ENCODE measurements around the gene ADAM23.

The ADAM23 gene

GRCh38 chr2:206433190-206433589, 10.1 kb upstream of the ADAM23 start:
- TF ChIP-seq EZH2phosphoT487 (IDR thresholded peaks at IDR 0.05; ENCODE audit: borderline replicate concordance, low read length), result no peak
- no peak for TF ChIP-seq CTCF (IDR thresholded peaks at IDR 0.05; ENCODE audit: low read depth, low read length, poor library complexity, severe bottlenecking)
- no peaks in the 10 kb centered on the region for H3K9me2 ChIP-seq (replicated peaks; ENCODE audit: control insufficient read depth, low read length)

GRCh38 chr2:206433686-206434085, 9.6 kb upstream of the ADAM23 start:
- peaks cover under 1% of the 10 kb centered on the region; the same call in 1 of the 2 replicates for H3K27me3 ChIP-seq (ENCODE audit: control insufficient read depth, low read length)
- no peaks in the 10 kb centered on the region for H3K36me3 ChIP-seq (ENCODE audit: control insufficient read depth, low read length)
- no peaks in the 10 kb centered on the region for H3K9me2 ChIP-seq (replicated peaks; ENCODE audit: control insufficient read depth, low read length)
- no peak overlapping the region for H3K4me3 ChIP-seq (ENCODE audit: low read length)
- H3K4me1 ChIP-seq (ENCODE audit: control insufficient read depth, low read length), result no peaks in the 10 kb centered on the region
- no peaks in the 10 kb centered on the region for H4K20me1 ChIP-seq (ENCODE audit: control insufficient read depth, insufficient read depth, low read depth, low read length)
- H3K9me3 ChIP-seq (ENCODE audit: control insufficient read depth, insufficient read depth, low read length), result no peaks in the 10 kb centered on the region
- H3K27ac ChIP-seq (ENCODE audit: low read depth, low read length), result no peak overlapping the region
- TF ChIP-seq CTCF (IDR thresholded peaks at IDR 0.05; ENCODE audit: low read depth, low read length, poor library complexity, severe bottlenecking) (no peak), EZH2phosphoT487 (IDR thresholded peaks at IDR 0.05; ENCODE audit: borderline replicate concordance, low read length) (no peak)
- H3F3A ChIP-seq (ENCODE audit: control insufficient read depth, insufficient read depth), result no peaks in the 10 kb centered on the region
- H3K4me2 ChIP-seq (ENCODE audit: low read length), result no peak overlapping the region
- H3K79me2 ChIP-seq (ENCODE audit: control insufficient read depth, low read length), result no peaks in the 10 kb centered on the region

More at GRCh38 chr2:206433190-206433589, 10.1 kb upstream of the ADAM23 start:
- Histone ChIP-seq H3K9me3 (ENCODE audit: control insufficient read depth, insufficient read depth, low read length) (no peaks in the 10 kb centered on the region), H3K27me3 (ENCODE audit: control insufficient read depth, low read length) (no peaks in the 10 kb centered on the region; the same call in 1 of the 2 replicates), H3K4me2 (ENCODE audit: low read length) (no peak overlapping the region), H3F3A (ENCODE audit: control insufficient read depth, insufficient read depth) (no peaks in the 10 kb centered on the region), H3K4me3 (ENCODE audit: low read length) (no peak overlapping the region), H3K27ac (ENCODE audit: low read depth, low read length) (no peak overlapping the region), H3K36me3 (ENCODE audit: control insufficient read depth, low read length) (no peaks in the 10 kb centered on the region), H3K79me2 (ENCODE audit: control insufficient read depth, low read length) (no peaks in the 10 kb centered on the region), H3K4me1 (ENCODE audit: control insufficient read depth, low read length) (no peaks in the 10 kb centered on the region), H4K20me1 (ENCODE audit: control insufficient read depth, insufficient read depth, low read depth, low read length) (no peaks in the 10 kb centered on the region)

GRCh38 chr2:206435742-206436141, 7.6 kb upstream of the ADAM23 start:
- TF ChIP-seq EZH2phosphoT487 (IDR thresholded peaks at IDR 0.05; ENCODE audit: borderline replicate concordance, low read length) (no peak), CTCF (IDR thresholded peaks at IDR 0.05; ENCODE audit: low read depth, low read length, poor library complexity, severe bottlenecking) (no peak)
- no peaks in the 10 kb centered on the region for H3K9me3 ChIP-seq (ENCODE audit: control insufficient read depth, insufficient read depth, low read length)

More at GRCh38 chr2:206435742-206436141, 7.6 kb upstream of the ADAM23 start:
- Histone ChIP-seq H3F3A (ENCODE audit: control insufficient read depth, insufficient read depth) (no peaks in the 10 kb centered on the region), H3K4me2 (ENCODE audit: low read length) (no peak overlapping the region), H3K27ac (ENCODE audit: low read depth, low read length) (no peak overlapping the region), H3K4me1 (ENCODE audit: control insufficient read depth, low read length) (no peaks in the 10 kb centered on the region), H3K9me2 (replicated peaks; ENCODE audit: control insufficient read depth, low read length) (no peaks in the 10 kb centered on the region), H3K27me3 (ENCODE audit: control insufficient read depth, low read length) (peaks cover 8% of the 10 kb centered on the region), H3K79me2 (ENCODE audit: control insufficient read depth, low read length) (no peaks in the 10 kb centered on the region), H3K36me3 (ENCODE audit: control insufficient read depth, low read length) (no peaks in the 10 kb centered on the region), H3K4me3 (ENCODE audit: low read length) (no peak overlapping the region), H4K20me1 (ENCODE audit: control insufficient read depth, insufficient read depth, low read depth, low read length) (no peaks in the 10 kb centered on the region)
